Natural killer cell (primary cell): ENCODE data around the gene FAF2. TPM values are rescaled to one million over a fixed set of nuclear protein-coding genes. Genes with fewer than 3 reads are reported as not detected.

Experiments
- ATAC-seq, 3 donors: fragments of 150-1000 bp in 2 of 3; fragments of 200-7000 bp in 1 of 3; cut with Tn5 transposase; 1 replicate in 1 of 3; 2 replicates in 2 of 3; pipeline ENCODE4 v1.10.0; 2021; ENCODE audit warnings: mild to moderate bottlenecking in 2 of 3, moderate library complexity in 2 of 3
- DNase-seq, 2 donors: peaks; one replicate each; pipeline versions ENCODE4 v3.0.0 to v3.0.0-alpha.2; 2013 to 2021; ENCODE audit warnings: mixed read lengths in 1 of 2
- H3K27ac ChIP-seq: one replicate; pipeline ENCODE4 v1.5.1; 2013; ENCODE audit warnings: mild to moderate bottlenecking, low read length
- H3K27me3 ChIP-seq: one replicate; pipeline ENCODE4 v1.6.1; 2013; ENCODE audit warnings: low read length; ENCODE audit not compliant: control insufficient read depth, insufficient read depth
- H3K36me3 ChIP-seq: one replicate; pipeline ENCODE4 v1.6.1; 2013; ENCODE audit warnings: low read length; ENCODE audit not compliant: control insufficient read depth, insufficient read depth
- H3K4me1 ChIP-seq: one replicate; pipeline ENCODE4 v1.6.1; 2013; ENCODE audit warnings: low read length; ENCODE audit not compliant: control insufficient read depth, insufficient read depth
- H3K4me3 ChIP-seq: one replicate; pipeline ENCODE4 v1.5.1; 2013; ENCODE audit warnings: low read length
- H3K9me3 ChIP-seq: one replicate; pipeline ENCODE4 v1.6.1; 2013; ENCODE audit warnings: low read length; ENCODE audit not compliant: control insufficient read depth, insufficient read depth
- H3K27ac Mint-ChIP-seq, 2 donors: one replicate each; pipeline ENCODE4 v1.8.0; 2022; ENCODE audit warnings: mild to moderate bottlenecking in 2 of 2, mixed read lengths in 2 of 2, moderate library complexity in 1 of 2
- H3K27me3 Mint-ChIP-seq, 2 donors: one replicate each; pipeline ENCODE4 v1.8.0; 2022; ENCODE audit warnings: low read depth in 2 of 2, mixed read lengths in 2 of 2
- H3K36me3 Mint-ChIP-seq: one replicate; pipeline ENCODE4 v1.8.0; 2022; ENCODE audit warnings: mixed read lengths
- H3K4me1 Mint-ChIP-seq, 2 donors: one replicate each; pipeline ENCODE4 v1.8.0; 2022; ENCODE audit warnings: mixed read lengths in 2 of 2
- H3K4me3 Mint-ChIP-seq: one replicate; pipeline ENCODE4 v1.8.0; 2022; ENCODE audit warnings: mild to moderate bottlenecking, moderate library complexity, mixed read lengths
- H3K9me3 Mint-ChIP-seq, 2 donors: one replicate each; pipeline ENCODE4 v1.8.0; 2022; ENCODE audit warnings: mixed read lengths in 2 of 2
- WGBS: methylation state at CpG from one replicate; pipeline ENCODE4 v1.1.7; 2013; ENCODE audit warnings: missing lambda C conversion rate; ENCODE audit not compliant: insufficient coverage; 5-methylcytosine and 5-hydroxymethylcytosine counted together
- intact Hi-C: fragments of 100-400 bp; cut with micrococcal nuclease; formaldehyde crosslinking; loops from one replicate; pipeline ENCODE4 v1.14.2; 2022
- total RNA-seq, 4 donors: library from RNA; stranded (reverse); fragments of 120-200 nt in 1 of 4; gene quantifications; one replicate each; pipeline versions ENCODE4 v1.2.3 to v1.2.4, GENCODE V29; 2013 to 2022
- TF ChIP-seq, protein P1 (sequence below): fragments of 200-600 bp; IDR thresholded peaks from one replicate; pipeline ENCODE4 v1.8.0; 2022; ENCODE audit warnings: antibody characterized with exemption

FAF2 gene
- total RNA-seq, 3 donors from 2014 or later (not counting 1 experiment from before 2014, with no cell fraction given), result 32.1 to 32.5 (median 32.1) TPM

DNA sequence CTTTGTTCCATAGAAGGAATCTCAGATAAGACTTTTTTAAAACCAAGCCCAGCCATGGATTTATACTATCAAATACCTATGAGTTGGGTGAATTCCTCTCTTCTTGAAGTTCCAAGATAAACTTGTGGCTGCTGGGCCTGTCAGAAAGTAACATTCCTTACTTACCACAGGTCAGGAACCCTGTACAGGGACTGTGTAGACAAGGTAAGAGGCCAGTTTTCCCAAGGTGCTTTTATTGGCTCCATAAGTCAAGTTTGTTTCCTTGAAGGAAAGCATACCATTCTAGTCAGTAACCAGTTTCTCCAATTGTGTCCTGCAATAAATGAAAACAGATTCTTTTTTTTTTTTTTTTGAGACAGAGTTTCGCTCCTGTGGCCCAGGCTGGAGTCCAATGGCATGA, 23.0 kb upstream of the FAF2 start:
- TF ChIP-seq, protein P1, sequence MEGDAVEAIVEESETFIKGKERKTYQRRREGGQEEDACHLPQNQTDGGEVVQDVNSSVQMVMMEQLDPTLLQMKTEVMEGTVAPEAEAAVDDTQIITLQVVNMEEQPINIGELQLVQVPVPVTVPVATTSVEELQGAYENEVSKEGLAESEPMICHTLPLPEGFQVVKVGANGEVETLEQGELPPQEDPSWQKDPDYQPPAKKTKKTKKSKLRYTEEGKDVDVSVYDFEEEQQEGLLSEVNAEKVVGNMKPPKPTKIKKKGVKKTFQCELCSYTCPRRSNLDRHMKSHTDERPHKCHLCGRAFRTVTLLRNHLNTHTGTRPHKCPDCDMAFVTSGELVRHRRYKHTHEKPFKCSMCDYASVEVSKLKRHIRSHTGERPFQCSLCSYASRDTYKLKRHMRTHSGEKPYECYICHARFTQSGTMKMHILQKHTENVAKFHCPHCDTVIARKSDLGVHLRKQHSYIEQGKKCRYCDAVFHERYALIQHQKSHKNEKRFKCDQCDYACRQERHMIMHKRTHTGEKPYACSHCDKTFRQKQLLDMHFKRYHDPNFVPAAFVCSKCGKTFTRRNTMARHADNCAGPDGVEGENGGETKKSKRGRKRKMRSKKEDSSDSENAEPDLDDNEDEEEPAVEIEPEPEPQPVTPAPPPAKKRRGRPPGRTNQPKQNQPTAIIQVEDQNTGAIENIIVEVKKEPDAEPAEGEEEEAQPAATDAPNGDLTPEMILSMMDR, result no peak
- H3K27me3 Mint-ChIP-seq, result peaks cover 20 to 22% of the 10 kb centered on the region in 2 donors
- ATAC-seq (no peak), DNase-seq (no peak)
- Histone ChIP-seq H3K27me3 (no peaks in the 10 kb centered on the region), H3K27ac (no peak overlapping the region), H3K36me3 (no peaks in the 10 kb centered on the region), H3K4me3 (no peak overlapping the region), H3K4me1 (no peaks in the 10 kb centered on the region), H3K9me3 (no peaks in the 10 kb centered on the region)
- peaks cover 3% of the 10 kb centered on the region in 2 donors for H3K4me1 Mint-ChIP-seq
- no peak overlapping the region for H3K4me3 Mint-ChIP-seq
- no peaks in the 10 kb centered on the region for H3K9me3 Mint-ChIP-seq
- WGBS, result 100% methylated on average over 1 of the region's 1 CpG
- no peaks in the 10 kb centered on the region for H3K36me3 Mint-ChIP-seq
- H3K27ac Mint-ChIP-seq, result no peak overlapping the region
- intact Hi-C loops, result no loop called here

DNA sequence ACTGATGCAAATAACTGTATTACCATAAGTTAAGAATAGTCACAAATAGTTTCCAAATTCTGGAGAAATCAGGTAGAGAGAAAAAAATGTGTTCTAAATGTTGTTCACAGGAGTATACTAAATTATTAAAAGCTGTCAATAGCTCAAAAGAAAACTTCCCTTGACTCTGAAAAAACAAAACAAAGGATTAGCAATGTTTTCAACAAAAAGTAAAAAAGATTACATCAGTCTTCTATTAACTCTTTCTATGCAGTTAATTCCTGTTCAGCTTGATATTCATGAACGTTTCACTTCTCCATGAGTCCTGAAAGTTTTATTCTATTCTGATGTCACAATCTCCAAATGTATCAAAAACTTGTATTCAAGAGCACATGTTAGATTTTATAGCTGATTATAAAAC, 22.4 kb upstream of the FAF2 start:
- no peaks in the 10 kb centered on the region for H3K4me1 ChIP-seq
- no peak for ATAC-seq
- DNase-seq, result no peak
- no peak overlapping the region for H3K27ac ChIP-seq
- Mint-ChIP-seq H3K27me3 (peaks cover 16 to 22% of the 10 kb centered on the region in 2 donors), H3K9me3 (no peaks in the 10 kb centered on the region), H3K27ac (no peak overlapping the region), H3K36me3 (no peaks in the 10 kb centered on the region), H3K4me1 (peaks cover 4 to 9% of the 10 kb centered on the region in 2 donors), H3K4me3 (no peak overlapping the region)
- H3K9me3 ChIP-seq, result no peaks in the 10 kb centered on the region
- TF ChIP-seq, protein P1, result no peak
- intact Hi-C loops, result no loop called here
- no peak overlapping the region for H3K4me3 ChIP-seq
- WGBS, result 88% methylated on average over 1 of the region's 1 CpG
- H3K27me3 ChIP-seq, result no peaks in the 10 kb centered on the region
- H3K36me3 ChIP-seq, result no peaks in the 10 kb centered on the region

DNA sequence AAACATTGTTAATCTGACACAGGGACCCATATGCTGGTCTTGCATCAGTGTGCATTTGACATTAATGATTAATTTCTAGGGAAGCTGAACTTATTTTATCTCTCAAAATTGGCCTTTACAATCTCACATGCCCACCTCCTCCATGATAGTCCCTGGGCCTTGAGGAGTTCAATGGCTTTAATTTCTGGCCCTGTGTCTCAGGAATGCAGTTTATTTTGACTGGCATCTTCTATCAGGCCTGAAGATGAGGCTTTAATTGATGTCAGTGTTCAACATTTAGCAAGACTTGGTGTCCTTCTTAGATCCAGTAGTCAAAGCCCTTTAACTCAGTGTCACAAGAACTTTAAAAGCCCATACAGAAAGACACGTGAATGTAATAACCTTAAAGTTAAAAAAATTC, 21.3 kb upstream of the FAF2 start:
- 100% methylated on average over 1 of the region's 1 CpG for WGBS
- intact Hi-C loops, result no loop called here
- TF ChIP-seq, protein P1, result no peak
- H3K27ac Mint-ChIP-seq, result no peak overlapping the region
- Histone ChIP-seq H3K4me1 (no peaks in the 10 kb centered on the region), H3K27me3 (no peaks in the 10 kb centered on the region), H3K27ac (no peak overlapping the region), H3K36me3 (no peaks in the 10 kb centered on the region), H3K4me3 (no peak overlapping the region), H3K9me3 (no peaks in the 10 kb centered on the region)
- no peaks in the 10 kb centered on the region for H3K9me3 Mint-ChIP-seq
- H3K4me1 Mint-ChIP-seq, result peaks cover 4 to 10% of the 10 kb centered on the region in 2 donors
- ATAC-seq (no peak), DNase-seq (no peak)
- H3K4me3 Mint-ChIP-seq, result no peak overlapping the region
- no peaks in the 10 kb centered on the region for H3K36me3 Mint-ChIP-seq
- H3K27me3 Mint-ChIP-seq, result peaks cover 9 to 13% of the 10 kb centered on the region in 2 donors

DNA sequence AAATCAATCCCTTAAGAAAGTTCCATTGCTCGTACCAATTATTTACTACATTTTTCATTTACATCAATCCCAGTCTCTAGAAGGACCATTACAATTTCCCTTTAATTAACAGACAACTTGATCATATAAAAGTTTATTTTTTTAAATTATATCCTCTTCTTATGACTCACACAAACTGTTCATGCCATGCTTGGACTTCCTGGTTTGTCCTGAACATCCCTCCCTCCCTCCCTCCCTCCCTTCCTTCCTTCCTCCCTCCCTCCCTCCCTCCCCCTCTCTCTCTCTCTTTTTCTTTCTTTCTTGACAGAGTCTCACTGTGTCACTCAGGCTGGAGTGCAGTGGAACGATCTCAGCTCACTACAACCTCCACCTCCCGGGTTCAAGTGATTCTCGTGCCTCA, 20.2 kb upstream of the FAF2 start:
- Histone ChIP-seq H3K27me3 (no peaks in the 10 kb centered on the region), H3K9me3 (no peaks in the 10 kb centered on the region), H3K4me1 (no peaks in the 10 kb centered on the region), H3K36me3 (no peaks in the 10 kb centered on the region), H3K27ac (no peak overlapping the region), H3K4me3 (no peak overlapping the region)
- intact Hi-C loops, result no loop called here
- H3K27ac Mint-ChIP-seq, result no peak overlapping the region
- peaks cover 4 to 10% of the 10 kb centered on the region in 2 donors for H3K4me1 Mint-ChIP-seq
- 77% methylated on average over 4 of the region's 4 CpGs for WGBS
- no peaks in the 10 kb centered on the region for H3K9me3 Mint-ChIP-seq
- no peak for DNase-seq
- H3K4me3 Mint-ChIP-seq, result no peak overlapping the region
- ATAC-seq, result no peak
- TF ChIP-seq, protein P1, result no peak
- H3K27me3 Mint-ChIP-seq, result peaks cover 7 to 10% of the 10 kb centered on the region in 2 donors
- H3K36me3 Mint-ChIP-seq, result no peaks in the 10 kb centered on the region
